Breast epithelium (tissue), 4 donors: ENCODE measurements around the gene MTRFR. TPM values are rescaled to one million over a fixed set of nuclear protein-coding genes. Genes with fewer than 3 reads are reported as not detected.

Experiments
- DNase-seq, 2 donors: peaks; one replicate each; pipeline ENCODE4 v3.0.0-alpha.2; 2019; ENCODE audit warnings: low spot score in 2 of 2
- H3K27ac ChIP-seq, 2 donors: fragments of 200-600 bp; sonication (generic) in 1 of 2; one replicate each; pipeline ENCODE4 v1.5.1; 2016 to 2019; ENCODE audit warnings: mild to moderate bottlenecking in 1 of 2
- H3K27me3 ChIP-seq, 2 donors: fragments of 200-600 bp; sonication (generic) in 1 of 2; one replicate each; pipeline versions ENCODE4 v1.5.1 to v1.6.0; 2017 to 2019; ENCODE audit warnings: control low read depth in 1 of 2, mild to moderate bottlenecking in 1 of 2
- H3K36me3 ChIP-seq: fragments of 200-600 bp; one replicate; pipeline ENCODE4 v1.5.1; 2019
- H3K4me1 ChIP-seq, 2 donors: fragments of 200-600 bp; sonication (generic); one replicate each; pipeline ENCODE4 v1.5.1; 2016 to 2019; ENCODE audit warnings: control low read depth in 1 of 2
- H3K4me3 ChIP-seq, 3 donors: fragments of 200-600 bp; sonication (generic); 1 replicate in 2 of 3; 2 replicates in 1 of 3; pipeline ENCODE4 v1.5.1; 2016 to 2019; ENCODE audit warnings: mild to moderate bottlenecking in 3 of 3, moderate library complexity in 2 of 3
- H3K9me3 ChIP-seq, 2 donors: fragments of 200-600 bp; sonication (generic) in 1 of 2; one replicate each; pipeline ENCODE4 v1.5.1; 2016 to 2019; ENCODE audit warnings: control low read depth in 1 of 2
- POLR2A ChIP-seq: fragments of 450-650 bp; IDR thresholded peaks from one replicate; pipeline ENCODE4 v1.6.1; 2016; ENCODE audit warnings: antibody characterized with exemption, mild to moderate bottlenecking, moderate library complexity
- POLR2AphosphoS5 ChIP-seq, 3 donors: sonication (generic); formaldehyde crosslinking; IDR thresholded peaks; one replicate each; pipeline ENCODE4 v1.6.1; 2017; ENCODE audit warnings: antibody characterized with exemption in 3 of 3
- intact Hi-C: fragments of 100-400 bp; cut with DNase I; formaldehyde crosslinking; loops from one replicate; pipeline ENCODE4 v1.15.1; 2023; ENCODE audit warnings: low total_unique reads
- total RNA-seq, 3 donors: library from RNA; depleted of rRNA; stranded (reverse); fragments of >200 nt; gene quantifications; one replicate each; pipeline ENCODE4 v1.1.0, GENCODE V29; 2016
- TF ChIP-seq, protein P1 (sequence below), 3 donors: fragments of 450-650 bp; IDR thresholded peaks; one replicate each; pipeline ENCODE4 v1.5.1; 2016 to 2017; ENCODE audit warnings: antibody characterized with exemption in 3 of 3, mild to moderate bottlenecking in 3 of 3, moderate library complexity in 3 of 3

MTRFR gene
- total RNA-seq, 3 donors from 2014 or later: 5.6 to 8.8 (median 8.6) TPM

GRCh38 chr12:123273166-123273565 lies 39.9 kb downstream of the MTRFR start:
- H3K4me1 ChIP-seq: peaks cover under 1 to 3% of the 10 kb centered on the region in 2 donors
- H3K4me3 ChIP-seq: no peak overlapping the region
- intact Hi-C loops: no loop called here
- H3K9me3 ChIP-seq: no peaks in the 10 kb centered on the region
- TF ChIP-seq POLR2A (no peak), POLR2AphosphoS5 (IDR thresholded peaks at IDR 0.05) (no peak)
- TF ChIP-seq, protein P1, sequence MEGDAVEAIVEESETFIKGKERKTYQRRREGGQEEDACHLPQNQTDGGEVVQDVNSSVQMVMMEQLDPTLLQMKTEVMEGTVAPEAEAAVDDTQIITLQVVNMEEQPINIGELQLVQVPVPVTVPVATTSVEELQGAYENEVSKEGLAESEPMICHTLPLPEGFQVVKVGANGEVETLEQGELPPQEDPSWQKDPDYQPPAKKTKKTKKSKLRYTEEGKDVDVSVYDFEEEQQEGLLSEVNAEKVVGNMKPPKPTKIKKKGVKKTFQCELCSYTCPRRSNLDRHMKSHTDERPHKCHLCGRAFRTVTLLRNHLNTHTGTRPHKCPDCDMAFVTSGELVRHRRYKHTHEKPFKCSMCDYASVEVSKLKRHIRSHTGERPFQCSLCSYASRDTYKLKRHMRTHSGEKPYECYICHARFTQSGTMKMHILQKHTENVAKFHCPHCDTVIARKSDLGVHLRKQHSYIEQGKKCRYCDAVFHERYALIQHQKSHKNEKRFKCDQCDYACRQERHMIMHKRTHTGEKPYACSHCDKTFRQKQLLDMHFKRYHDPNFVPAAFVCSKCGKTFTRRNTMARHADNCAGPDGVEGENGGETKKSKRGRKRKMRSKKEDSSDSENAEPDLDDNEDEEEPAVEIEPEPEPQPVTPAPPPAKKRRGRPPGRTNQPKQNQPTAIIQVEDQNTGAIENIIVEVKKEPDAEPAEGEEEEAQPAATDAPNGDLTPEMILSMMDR (IDR thresholded peaks at IDR 0.05): no peak
- H3K36me3 ChIP-seq: no peaks in the 10 kb centered on the region
- no peak overlapping the region for H3K27ac ChIP-seq
- DNase-seq: no peak
- H3K27me3 ChIP-seq: no peaks in the 10 kb centered on the region

- Histone ChIP-seq H3K4me3 (no peak overlapping the region), H3K4me1 (no peaks in the 10 kb centered on the region), H3K27me3 (no peaks in the 10 kb centered on the region), H3K36me3 (no peaks in the 10 kb centered on the region), H3K9me3 (no peaks in the 10 kb centered on the region), H3K27ac (no peak overlapping the region)
- TF ChIP-seq POLR2AphosphoS5 (IDR thresholded peaks at IDR 0.05) (no peak), POLR2A (no peak)
- TF ChIP-seq, protein P1 (IDR thresholded peaks at IDR 0.05): no peak
- DNase-seq: no peak
- intact Hi-C loops: no loop called here
Observed at GRCh38 chr12:123278101-123278627, 44.9 kb downstream of the MTRFR start.

DNA sequence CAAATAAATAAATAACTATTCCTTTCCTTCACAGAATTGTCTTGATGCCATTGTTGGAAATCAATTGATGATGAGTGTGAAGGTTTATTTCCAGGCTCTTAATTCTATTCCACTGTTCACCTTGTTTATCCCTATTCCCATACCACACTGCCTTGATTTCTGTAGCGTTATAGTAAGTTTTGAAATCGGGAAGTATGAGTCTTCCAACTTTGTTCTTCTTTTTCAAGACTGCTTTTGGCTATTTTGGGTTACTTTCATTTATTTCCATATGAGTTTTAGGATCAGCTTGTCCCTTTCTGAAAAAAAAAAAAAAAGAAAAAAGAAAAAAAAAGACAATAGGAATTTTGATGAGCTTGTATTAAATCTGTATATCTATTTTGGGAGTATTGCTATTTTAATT lies 47.7 kb downstream of the MTRFR start:
- Histone ChIP-seq H3K4me3 (no peak overlapping the region), H3K27me3 (no peaks in the 10 kb centered on the region), H3K27ac (no peak overlapping the region), H3K36me3 (no peaks in the 10 kb centered on the region), H3K9me3 (no peaks in the 10 kb centered on the region), H3K4me1 (no peaks in the 10 kb centered on the region)
- no peak for DNase-seq
- TF ChIP-seq, protein P1 (IDR thresholded peaks at IDR 0.05): no peak
- TF ChIP-seq POLR2AphosphoS5 (IDR thresholded peaks at IDR 0.05) (no peak), POLR2A (no peak)
- intact Hi-C loops: no loop called here

GRCh38 chr12:123282111-123282510 lies 48.9 kb downstream of the MTRFR start:
- Histone ChIP-seq H3K4me1 (no peaks in the 10 kb centered on the region), H3K9me3 (no peaks in the 10 kb centered on the region), H3K27ac (no peak overlapping the region), H3K27me3 (no peaks in the 10 kb centered on the region), H3K36me3 (no peaks in the 10 kb centered on the region), H3K4me3 (no peak overlapping the region)
- DNase-seq: no peak
- intact Hi-C loops: no loop called here
- TF ChIP-seq, protein P1 (IDR thresholded peaks at IDR 0.05): no peak
- no peak for TF ChIP-seq POLR2AphosphoS5 (IDR thresholded peaks at IDR 0.05)
- no peak for TF ChIP-seq POLR2A

- intact Hi-C loops: no loop called here
- no peak for DNase-seq
- H3K9me3 ChIP-seq: no peaks in the 10 kb centered on the region
Observed at GRCh38 chr12:123283461-123283860, 50.2 kb downstream of the MTRFR start.

More at GRCh38 chr12:123283461-123283860, 50.2 kb downstream of the MTRFR start:
- Histone ChIP-seq H3K36me3 (no peaks in the 10 kb centered on the region), H3K27ac (no peak overlapping the region), H3K4me3 (no peak overlapping the region), H3K27me3 (no peaks in the 10 kb centered on the region), H3K4me1 (no peaks in the 10 kb centered on the region)
- TF ChIP-seq, protein P1 (IDR thresholded peaks at IDR 0.05): no peak
- TF ChIP-seq POLR2A: no peak
- TF ChIP-seq POLR2AphosphoS5 (IDR thresholded peaks at IDR 0.05): no peak
